Nephron (organoid): ENCODE measurements around the gene HMGB1.
A peak's percentile ranks its signal among the peaks of the same experiment; 100 is the strongest.

ENCODE experiments used
- H3K27ac Mint-ChIP-seq, 3 experiments: 2 replicates each; pipeline ENCODE4 v1.8.0; 2020; ENCODE audit warnings: mixed read lengths in 3 of 3, mild to moderate bottlenecking in 2 of 3, moderate library complexity in 1 of 3
- H3K27me3 Mint-ChIP-seq: 2 replicates; pipeline ENCODE4 v1.8.0; 2021; ENCODE audit warnings: low read depth, mild to moderate bottlenecking, moderate library complexity, mixed read lengths
- H3K36me3 Mint-ChIP-seq: 2 replicates; pipeline ENCODE4 v1.8.0; 2020; ENCODE audit warnings: low read depth, mixed read lengths
- H3K4me1 Mint-ChIP-seq: 2 replicates; pipeline ENCODE4 v1.8.0; 2020; ENCODE audit warnings: mixed read lengths
- H3K4me3 Mint-ChIP-seq, 3 experiments: 2 replicates each; pipeline ENCODE4 v1.8.0; 2020; ENCODE audit warnings: mild to moderate bottlenecking in 3 of 3, mixed read lengths in 3 of 3, moderate library complexity in 2 of 3
- H3K9me3 Mint-ChIP-seq: 2 replicates; pipeline ENCODE4 v1.8.0; 2020; ENCODE audit warnings: mixed read lengths
- CTCF ChIP-seq, 3 experiments: fragments of 200-600 bp; sonication (generic); IDR thresholded peaks; one replicate each; pipeline ENCODE4 v1.5.0; 2021; ENCODE audit warnings: antibody characterized with exemption in 3 of 3; ENCODE audit not compliant: unreplicated experiment in 3 of 3

The HMGB1 gene

GRCh38 chr13:30408319-30409101, 57.2 kb downstream of the HMGB1 start:
- peak overlapping the region; percentile 58 to 90 (median 74) for H3K27ac Mint-ChIP-seq
- H3K4me1 Mint-ChIP-seq, result peaks cover 51% of the 10 kb centered on the region
- H3K27me3 Mint-ChIP-seq, result peaks cover 15% of the 10 kb centered on the region
- H3K4me3 Mint-ChIP-seq, result peak overlapping the region; percentile 80 to 81 (median 80)
- no peaks in the 10 kb centered on the region for H3K36me3 Mint-ChIP-seq
- H3K9me3 Mint-ChIP-seq, result no peaks in the 10 kb centered on the region
- TF ChIP-seq CTCF (IDR thresholded peaks at IDR 0.05; ENCODE audit: unreplicated experiment in 3 of 3), result peak; percentile 78 to 83 (median 79)

GRCh38 chr13:30406779-30407416, 58.8 kb downstream of the HMGB1 start:
- peaks cover 64% of the 10 kb centered on the region for H3K4me1 Mint-ChIP-seq
- TF ChIP-seq CTCF (IDR thresholded peaks at IDR 0.05; ENCODE audit: unreplicated experiment in 3 of 3), result no peak
- peak overlapping the region in 2 of 3 experiments; percentile 6 to 69 for H3K4me3 Mint-ChIP-seq
- H3K9me3 Mint-ChIP-seq, result no peaks in the 10 kb centered on the region
- peak overlapping the region; percentile 46 to 79 (median 65) for H3K27ac Mint-ChIP-seq
- no peaks in the 10 kb centered on the region for H3K36me3 Mint-ChIP-seq
- peaks cover 15% of the 10 kb centered on the region for H3K27me3 Mint-ChIP-seq
